Hematopoietic multipotent progenitor cell treated with erythropoietin and hydrocortisone succinate and interleukin-3 and kit ligand, for 15 days (in vitro differentiated cells): ENCODE data around the gene STPG3.
"Not testable (repeated sequence)": the region's sequence is repeated elsewhere in the genome, so short reads cannot be mapped to it uniquely, and the experiment has no call there.

Experiments
- DNase-seq: peaks from one replicate; pipeline ENCODE4 v3.0.0-alpha.2; 2015; ENCODE audit warnings: low spot score

Gene STPG3

GRCh38 chr9:137245450-137246421 lies 5.3 kb upstream of the STPG3 start:
- no peak for DNase-seq

DNA sequence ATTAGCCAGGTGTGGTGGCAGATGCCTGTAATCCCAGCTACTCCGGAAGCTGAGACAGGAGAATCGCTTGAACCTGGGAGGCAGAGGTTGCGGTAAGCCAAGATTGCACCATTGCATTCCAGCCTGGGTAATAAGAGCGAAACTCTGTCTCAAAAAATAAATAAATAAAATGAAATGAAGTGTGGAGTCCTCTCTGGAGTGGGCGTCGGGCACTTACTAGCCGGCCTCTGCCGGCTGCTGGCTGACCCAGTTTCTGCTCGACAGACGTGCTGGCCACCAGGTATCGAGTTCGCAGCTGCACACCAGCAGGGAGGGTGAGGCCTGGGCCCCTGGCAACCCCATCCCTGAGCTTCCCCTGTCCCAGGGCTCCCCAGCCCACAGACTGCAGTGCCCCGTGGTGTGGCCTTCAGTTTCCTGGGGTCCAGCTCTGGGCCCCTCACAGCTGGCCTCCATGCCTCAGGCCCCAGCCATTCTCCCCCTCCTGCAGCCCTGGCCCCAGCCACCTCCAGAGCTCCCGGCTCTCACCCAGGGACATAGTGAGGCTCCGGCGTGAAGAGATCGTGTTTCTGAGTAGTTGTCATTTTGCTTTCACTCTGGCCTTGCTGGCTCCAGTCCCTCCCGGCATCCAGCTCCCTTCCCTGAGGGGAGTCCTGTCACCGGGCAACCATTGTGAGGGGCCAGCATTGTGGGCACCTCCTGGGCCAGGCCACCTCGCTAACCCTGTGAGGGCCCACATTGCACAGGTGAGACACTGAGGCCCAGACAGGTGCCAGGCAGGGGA lies 3.8 kb upstream of the STPG3 start:
- DNase-seq, result no peak

- DNase-seq, result no peak
These were observed 3.2 kb upstream of the STPG3 start for GRCh38 chr9:137247916-137248175.

DNA sequence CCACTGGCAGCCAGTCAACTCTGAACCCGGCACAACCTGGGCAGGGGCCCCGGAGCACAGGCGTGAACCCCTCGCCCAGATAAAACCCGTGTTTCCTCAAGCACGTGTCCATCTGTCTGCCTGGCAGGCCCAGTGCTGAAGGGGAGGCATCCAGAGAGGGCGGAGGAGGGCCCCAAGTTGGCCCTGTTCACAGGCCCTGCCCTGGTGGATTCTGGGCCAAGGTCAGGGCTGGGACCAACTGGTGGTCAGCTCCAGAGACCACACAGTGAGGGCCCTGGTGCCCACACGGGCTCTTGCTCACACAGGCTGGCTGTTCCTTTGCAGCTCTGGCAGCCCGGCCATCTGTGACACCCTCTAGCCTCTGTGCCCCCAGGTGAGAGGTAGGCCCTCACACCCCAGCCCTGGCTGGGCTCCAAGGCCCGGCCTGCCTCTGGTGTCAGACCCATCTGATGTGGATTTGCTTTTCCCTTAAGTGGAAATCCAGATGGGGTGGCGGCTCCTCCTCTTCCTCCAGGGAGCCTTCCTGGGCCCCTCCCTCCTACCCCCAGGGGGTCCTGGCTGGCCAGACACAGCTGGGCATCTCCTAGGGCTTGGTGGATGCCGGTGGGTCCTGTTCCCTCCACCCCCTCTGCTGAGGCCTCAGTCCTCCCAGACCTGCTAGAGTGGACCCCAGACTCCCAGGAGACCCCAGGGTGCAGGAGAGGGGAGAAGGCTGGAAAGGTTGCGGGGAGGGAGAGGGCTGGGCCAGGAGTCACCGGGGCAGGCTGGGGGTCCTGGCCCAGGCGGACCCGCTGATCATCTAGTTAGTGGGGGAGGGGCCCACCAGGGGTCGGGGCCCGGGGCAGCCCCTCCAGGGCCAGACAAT lies 525 bp upstream of the STPG3 start:
- DNase-seq, result no peak

DNA sequence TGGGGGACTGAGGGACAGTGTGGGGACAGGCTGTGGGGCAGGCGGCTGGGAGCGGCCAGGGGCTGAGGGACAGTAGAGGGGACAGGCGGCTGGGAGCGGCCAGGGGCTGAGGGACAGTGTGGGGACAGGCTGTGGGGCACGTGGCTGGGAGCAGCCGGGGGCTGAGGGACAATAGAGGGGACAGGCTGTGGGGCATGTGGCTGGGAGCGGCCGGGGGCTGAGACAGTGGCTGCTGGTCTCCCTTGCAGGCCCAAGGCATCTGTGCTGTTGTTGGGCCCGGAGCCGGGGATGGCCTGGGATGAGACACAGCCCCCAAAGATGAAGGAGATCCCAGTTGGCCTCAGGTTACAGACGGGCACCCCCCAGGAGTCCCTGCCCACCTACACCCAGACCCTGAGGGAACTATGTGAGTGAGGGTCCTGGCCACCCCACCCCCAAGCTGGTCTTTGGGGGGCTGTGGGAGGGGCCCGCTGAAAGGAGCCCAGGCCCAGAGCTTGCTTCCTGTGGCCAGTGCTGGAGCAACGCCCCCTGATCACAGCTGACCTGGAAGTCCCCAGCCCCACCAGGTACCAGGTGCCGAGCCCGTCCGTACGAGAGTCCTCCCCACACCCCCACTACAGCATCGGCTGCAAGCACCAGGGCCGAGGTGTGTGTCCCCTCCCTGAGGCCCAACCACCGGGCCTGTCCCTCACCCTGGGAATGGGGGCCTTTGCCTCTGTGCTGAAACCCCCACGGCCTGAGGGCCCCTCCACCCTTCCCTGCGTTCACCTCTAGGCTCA lies 593 bp downstream of the STPG3 start:
- no peak for DNase-seq

DNA sequence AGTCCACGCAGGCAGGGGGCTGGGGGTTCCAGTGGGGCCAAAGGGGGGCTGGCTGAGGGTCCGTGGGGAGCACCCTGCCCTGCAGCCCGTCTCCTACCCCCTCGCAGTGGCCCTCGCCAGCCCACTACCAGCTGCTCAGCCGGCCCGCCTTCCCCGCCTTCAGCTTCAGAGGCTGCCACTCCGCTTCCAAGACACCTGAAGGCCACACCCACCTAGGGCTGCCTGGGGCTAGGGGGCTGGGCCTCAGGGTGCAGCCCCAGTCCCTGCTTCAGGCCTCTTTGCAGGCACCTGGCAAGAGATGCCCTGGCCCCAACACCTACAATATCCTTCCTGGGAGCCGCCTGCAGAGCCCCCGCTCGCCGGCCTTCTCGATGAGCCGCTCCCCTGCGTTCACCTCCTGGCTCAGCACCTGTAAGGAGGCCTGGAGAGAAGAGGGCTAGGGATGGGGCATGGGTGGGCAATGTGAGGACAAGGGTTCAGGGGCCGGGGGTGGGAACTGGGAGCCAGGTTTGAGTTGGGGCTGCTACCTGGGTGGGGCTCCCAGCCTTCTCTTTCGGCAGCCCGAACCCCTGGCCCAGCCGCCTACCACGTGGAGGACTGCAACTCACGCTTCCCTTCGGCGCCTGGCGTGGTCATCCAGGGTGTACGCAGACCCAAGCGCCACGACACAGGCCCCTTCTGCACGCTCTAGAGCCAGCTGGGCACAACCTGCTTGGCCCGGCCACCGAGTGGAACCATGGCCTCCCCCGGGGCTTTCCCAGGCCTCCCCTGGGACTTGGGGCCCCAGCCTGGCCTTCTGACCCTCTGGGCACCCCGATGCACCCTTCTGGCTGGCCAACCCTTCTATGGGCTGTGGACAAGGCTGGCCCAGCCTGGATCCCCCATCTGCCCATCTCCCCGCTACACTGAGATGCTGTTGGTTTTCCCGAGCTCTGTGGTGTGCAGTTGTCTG lies 1.7 kb downstream of the STPG3 start:
- no peak for DNase-seq

DNA sequence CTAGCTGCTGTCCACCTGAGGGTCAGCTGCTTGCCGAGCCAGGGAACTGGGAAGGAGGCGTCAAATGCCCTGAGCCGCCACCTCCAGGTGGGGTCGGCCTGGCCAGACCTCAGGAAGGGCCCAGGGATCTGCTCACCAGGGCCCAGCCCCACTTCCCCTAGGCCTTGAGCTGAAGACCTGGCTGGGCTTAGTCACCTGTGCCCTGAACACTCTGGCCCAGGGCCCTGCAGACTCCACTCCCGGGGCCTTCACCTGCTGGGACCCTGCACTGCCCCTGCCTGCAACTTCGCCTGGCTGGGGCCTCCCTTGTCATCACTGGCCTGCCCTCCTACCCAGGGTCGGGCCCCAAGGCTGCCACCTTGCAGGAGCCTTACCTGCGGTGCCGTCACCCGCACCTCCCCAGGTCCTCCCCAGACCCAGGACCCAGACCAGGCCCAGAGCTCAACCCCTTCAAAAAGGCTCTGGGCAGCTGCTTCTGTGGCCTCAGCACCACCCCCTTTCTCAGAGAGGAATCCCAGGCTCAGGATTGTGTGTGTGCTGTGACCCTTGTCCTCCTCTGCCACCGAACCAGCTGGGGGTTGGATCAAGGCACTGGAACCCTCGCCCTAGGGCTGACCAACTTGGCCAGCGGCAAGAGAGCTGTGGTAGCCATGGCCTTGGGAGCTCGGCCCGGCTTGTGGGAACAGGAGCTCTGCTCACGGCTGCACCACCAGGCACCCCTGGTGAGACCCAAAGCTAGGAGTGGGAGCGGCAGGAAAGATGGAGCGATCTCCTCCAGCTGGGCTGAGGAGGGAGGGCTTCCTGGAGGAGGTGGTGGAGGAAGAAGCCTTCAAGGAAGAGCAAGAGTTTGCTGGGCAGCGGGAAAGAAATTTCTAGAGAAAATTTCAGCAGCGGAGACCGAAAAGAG lies 2.9 kb downstream of the STPG3 start:
- DNase-seq, result no peak

- peak; percentile 90 for DNase-seq
These were observed 3.8 kb downstream of the STPG3 start, which contains the start of gene NELFB for GRCh38 chr9:137254624-137255447. Gene NELFB, plus strand, starts transcription at chr9:137255327.

- DNase-seq, result no peak
These were observed 4.5 kb downstream of the STPG3 start for GRCh38 chr9:137255448-137256114.

DNA sequence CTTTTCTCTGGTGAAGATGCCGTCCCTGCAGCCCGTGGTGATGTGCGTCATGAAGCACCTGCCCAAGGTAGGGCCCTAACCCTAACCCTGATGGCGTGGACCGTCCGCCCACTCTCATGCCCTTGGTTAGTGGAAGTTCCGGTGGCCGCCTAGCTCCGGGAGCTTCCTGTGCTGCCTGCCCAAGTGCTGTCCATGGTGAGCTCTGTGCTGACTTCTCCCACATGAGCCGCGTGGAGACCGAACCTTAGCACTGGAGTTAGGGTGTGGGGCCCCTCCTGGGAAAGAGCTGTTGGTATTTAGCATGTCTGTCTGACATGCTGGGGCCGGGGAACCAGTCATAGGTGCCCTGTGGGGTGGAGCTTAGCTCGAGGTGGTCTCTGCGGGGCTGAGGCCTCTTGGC lies 5.3 kb downstream of the STPG3 start:
- no peak for DNase-seq

DNA sequence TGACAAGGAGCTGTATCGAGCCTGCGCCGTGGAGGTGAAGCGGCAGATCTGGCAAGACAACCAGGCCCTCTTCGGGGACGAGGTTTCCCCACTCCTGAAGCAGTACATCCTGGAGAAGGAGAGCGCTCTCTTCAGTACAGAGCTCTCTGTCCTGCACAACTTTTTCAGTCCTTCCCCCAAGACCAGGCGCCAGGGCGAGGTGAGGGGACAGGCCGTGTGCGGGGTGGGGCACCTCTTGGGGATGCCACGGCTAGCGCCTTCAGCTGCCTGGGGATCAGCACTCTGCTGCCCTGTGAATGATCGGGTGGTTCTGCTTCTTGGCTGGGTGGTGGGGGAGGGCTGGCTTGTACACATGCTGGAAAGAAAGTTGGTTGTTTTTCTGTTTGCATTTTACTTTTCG lies 5.8 kb downstream of the STPG3 start:
- DNase-seq, result no peak

GRCh38 chr9:137262173-137262908 lies 11.3 kb downstream of the STPG3 start:
- not testable (repeated sequence) for DNase-seq

DNA sequence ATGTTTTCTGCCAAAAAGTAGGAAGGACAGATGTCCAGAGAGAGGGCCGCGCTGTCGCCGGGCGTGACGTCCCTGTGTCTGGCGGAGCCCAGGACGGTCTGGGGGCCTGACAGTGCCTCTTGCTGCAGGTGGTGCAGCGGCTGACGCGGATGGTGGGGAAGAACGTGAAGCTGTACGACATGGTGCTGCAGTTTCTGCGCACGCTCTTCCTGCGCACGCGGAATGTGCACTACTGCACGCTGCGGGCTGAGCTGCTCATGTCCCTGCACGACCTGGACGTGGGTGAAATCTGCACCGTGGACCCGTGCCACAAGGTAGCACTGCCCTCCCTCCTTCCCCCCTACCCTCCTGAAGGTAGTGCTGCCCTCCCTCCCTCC lies 11.8 kb downstream of the STPG3 start:
- DNase-seq, result no peak

DNA sequence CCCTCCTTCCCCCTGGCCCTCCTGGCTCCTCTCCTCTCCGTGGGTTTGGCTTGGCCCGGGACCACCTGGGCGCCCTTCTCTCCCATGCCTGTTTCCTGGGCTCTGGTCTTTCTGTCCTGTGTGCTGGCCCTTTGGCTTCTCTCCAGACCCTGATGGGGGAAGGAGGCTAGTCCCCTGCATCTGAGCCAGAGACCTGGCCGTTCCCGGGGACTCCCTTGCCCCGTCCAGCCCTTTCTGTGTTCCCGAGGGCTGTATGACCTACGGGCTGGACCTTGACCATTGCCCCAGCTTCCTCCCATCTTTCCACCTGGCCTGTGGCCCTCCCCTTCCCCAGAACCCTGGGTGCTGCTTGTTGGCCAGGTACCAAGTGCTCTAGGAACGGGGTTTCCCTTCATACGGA lies 12.4 kb downstream of the STPG3 start:
- DNase-seq, result no peak

- DNase-seq, result no peak
These were observed 13.0 kb downstream of the STPG3 start for GRCh38 chr9:137264067-137264466.

GRCh38 chr9:137265496-137266161 lies 14.5 kb downstream of the STPG3 start:
- DNase-seq, result no peak

GRCh38 chr9:137266162-137266527 lies 15.1 kb downstream of the STPG3 start:
- no peak for DNase-seq
